Skeletal muscle tissue (tissue), 4 donors: ENCODE data around the gene RPA1. TPM values are rescaled to one million over a fixed set of nuclear protein-coding genes. Genes with fewer than 3 reads are reported as not detected.

Source experiments
- H3K27ac ChIP-seq: one replicate; pipeline ENCODE4 v1.7.0; 2013; ENCODE audit warnings: mild to moderate bottlenecking, low read depth, low read length, inconsistent platforms
- H3K27me3 ChIP-seq, 3 donors: one replicate each; pipeline ENCODE4 v1.7.0; 2013; ENCODE audit warnings: low read length in 3 of 3; ENCODE audit not compliant: control insufficient read depth in 3 of 3, insufficient read depth in 3 of 3
- H3K36me3 ChIP-seq, 3 donors: one replicate each; pipeline ENCODE4 v1.7.0; 2013; ENCODE audit warnings: low read length in 3 of 3; ENCODE audit not compliant: control insufficient read depth in 3 of 3, insufficient read depth in 3 of 3
- H3K4me1 ChIP-seq, 3 donors: one replicate each; pipeline ENCODE4 v1.7.0; 2013; ENCODE audit warnings: low read length in 3 of 3, mild to moderate bottlenecking in 3 of 3; ENCODE audit not compliant: control insufficient read depth in 3 of 3, insufficient read depth in 3 of 3
- H3K4me3 ChIP-seq, 3 donors: one replicate each; pipeline ENCODE4 v1.7.0; 2013; ENCODE audit warnings: low read length in 3 of 3
- H3K9ac ChIP-seq, 3 donors: one replicate each; pipeline ENCODE4 v1.7.0; 2013; ENCODE audit warnings: low read length in 3 of 3, mild to moderate bottlenecking in 3 of 3, moderate library complexity in 2 of 3, low read depth in 1 of 3
- H3K9me3 ChIP-seq, 3 donors: one replicate each; pipeline ENCODE4 v1.7.0; 2013; ENCODE audit warnings: low read length in 3 of 3; ENCODE audit not compliant: control insufficient read depth in 3 of 3
- total RNA-seq: library from RNA; depleted of rRNA; stranded (reverse); fragments of >200 nt; gene quantifications from one replicate; pipeline ENCODE4 v1.2.3, GENCODE V29; 2014
- donor health status: Osteomylitis.

Gene RPA1
- total RNA-seq, 1 donor from 2014 or later = 26.1 TPM

DNA sequence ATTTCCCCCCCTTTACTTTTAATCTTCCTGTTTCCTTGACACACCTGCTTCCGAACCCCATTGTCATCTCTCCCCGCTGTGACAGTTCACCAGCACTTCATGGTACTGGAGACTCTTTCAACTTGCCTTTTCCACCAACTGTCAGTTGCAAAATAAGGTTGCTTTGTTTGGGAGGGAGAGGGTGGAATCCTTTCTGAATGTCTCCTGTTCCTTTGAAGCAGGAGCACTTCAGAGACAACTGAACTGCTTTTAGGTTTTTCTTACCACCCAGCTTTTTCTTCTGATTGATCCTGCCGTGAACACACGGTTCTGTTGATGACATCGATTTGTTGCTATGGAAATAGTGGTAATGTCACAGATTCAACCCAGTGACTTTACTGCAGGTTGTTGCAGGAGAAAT is 42.0 kb downstream of the RPA1 start:
- H3K27ac ChIP-seq = no peak overlapping the region
- H3K4me1 ChIP-seq = peaks cover 8 to 13% (median 12%) of the 10 kb centered on the region in 3 donors
- peaks cover 10 to 29% (median 17%) of the 10 kb centered on the region in 3 donors for H3K36me3 ChIP-seq
- no peaks in the 10 kb centered on the region for H3K27me3 ChIP-seq
- H3K9ac ChIP-seq = no peak overlapping the region
- no peak overlapping the region for H3K4me3 ChIP-seq
- H3K9me3 ChIP-seq = no peaks in the 10 kb centered on the region

DNA sequence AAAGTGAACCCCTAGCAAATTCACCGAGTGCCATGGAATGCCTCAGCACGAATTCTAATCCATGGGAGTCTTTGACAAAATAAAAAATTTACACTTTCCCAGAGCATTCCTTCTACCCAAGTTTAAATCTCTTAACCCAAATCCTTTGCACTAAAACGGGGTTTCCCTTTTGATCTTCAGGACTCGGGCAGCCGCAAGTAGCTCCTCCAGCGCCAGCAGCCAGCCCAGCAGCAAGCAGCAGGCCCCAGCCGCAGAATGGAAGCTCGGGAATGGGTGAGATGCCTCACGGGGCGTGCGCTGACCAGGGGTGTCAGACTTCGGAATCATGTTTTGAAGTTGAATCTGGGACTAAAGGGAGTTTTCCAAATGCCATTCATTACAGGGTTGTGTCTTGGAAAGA is 42.4 kb downstream of the RPA1 start:
- Histone ChIP-seq H3K9me3 (no peaks in the 10 kb centered on the region), H3K4me3 (no peak overlapping the region), H3K9ac (no peak overlapping the region), H3K27me3 (no peaks in the 10 kb centered on the region), H3K36me3 (peaks cover 14 to 32% (median 18%) of the 10 kb centered on the region in 3 donors), H3K27ac (no peak overlapping the region), H3K4me1 (peaks cover 8 to 13% (median 12%) of the 10 kb centered on the region in 3 donors)

DNA sequence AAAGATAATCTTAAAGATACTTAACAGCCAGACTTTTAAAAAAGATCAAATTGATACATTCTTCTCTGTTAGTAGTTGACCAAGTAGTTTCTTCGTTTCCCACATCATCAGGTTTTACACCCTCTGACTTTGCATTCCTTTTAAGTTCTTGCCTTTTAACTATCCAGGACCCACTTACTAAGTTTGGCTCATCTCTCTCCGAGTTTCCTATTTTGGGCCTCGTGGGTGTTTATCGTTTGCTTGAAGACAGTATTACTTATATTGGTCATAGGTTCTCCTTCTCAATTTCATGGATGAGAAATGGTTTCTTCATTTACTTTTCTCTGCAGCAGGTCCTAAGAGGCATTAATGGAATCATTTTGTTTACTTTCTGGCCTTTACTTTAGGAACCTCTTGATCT is 43.2 kb downstream of the RPA1 start:
- Histone ChIP-seq H3K27ac (no peak overlapping the region), H3K4me1 (peaks cover 5 to 12% (median 6%) of the 10 kb centered on the region in 3 donors), H3K9ac (no peak overlapping the region), H3K9me3 (no peaks in the 10 kb centered on the region), H3K27me3 (no peaks in the 10 kb centered on the region), H3K4me3 (no peak overlapping the region), H3K36me3 (peaks cover 18 to 39% (median 24%) of the 10 kb centered on the region in 3 donors)

DNA sequence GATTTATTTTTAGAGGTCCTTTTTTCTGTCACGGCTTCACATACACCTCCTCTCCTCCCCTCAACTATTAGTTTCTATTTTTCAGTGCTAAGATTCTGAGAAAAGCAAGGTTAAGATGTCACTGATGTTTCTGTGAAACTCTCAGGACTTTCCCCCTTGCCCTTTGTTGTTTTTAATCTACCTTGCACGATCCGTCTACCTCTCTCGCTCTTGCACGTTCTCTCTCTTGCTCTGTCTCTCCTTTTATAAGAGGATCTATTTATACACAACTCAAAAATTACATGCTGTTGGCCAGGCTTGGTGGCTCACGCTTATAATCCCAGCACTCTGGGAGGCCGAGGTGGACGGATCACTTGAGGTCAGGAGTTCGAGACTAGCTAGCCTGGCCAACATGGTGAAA is 43.6 kb downstream of the RPA1 start:
- Histone ChIP-seq H3K27ac (no peak overlapping the region), H3K9ac (no peak overlapping the region), H3K27me3 (no peaks in the 10 kb centered on the region), H3K4me1 (peaks cover 2 to 8% (median 3%) of the 10 kb centered on the region in 3 donors), H3K4me3 (no peak overlapping the region), H3K36me3 (peaks cover 20 to 42% (median 25%) of the 10 kb centered on the region in 3 donors), H3K9me3 (no peaks in the 10 kb centered on the region)

DNA sequence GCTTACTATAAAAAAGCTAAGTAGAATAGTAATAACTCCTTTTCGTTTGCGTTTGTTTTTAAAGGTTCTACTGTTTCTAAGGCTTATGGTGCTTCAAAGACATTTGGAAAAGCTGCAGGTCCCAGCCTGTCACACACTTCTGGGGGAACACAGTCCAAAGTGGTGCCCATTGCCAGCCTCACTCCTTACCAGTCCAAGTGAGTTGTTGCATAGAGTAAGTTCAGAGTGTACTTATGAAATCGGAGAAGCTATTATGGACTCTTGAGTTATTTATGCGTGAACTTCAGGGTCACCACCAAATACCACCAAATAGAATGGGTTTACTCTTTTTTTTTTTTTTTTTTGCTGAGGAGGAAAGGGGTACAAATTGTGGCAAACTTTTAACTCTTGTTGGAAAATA is 45.8 kb downstream of the RPA1 start:
- peaks cover 0 to 5% (median 3%) of the 10 kb centered on the region in 3 donors for H3K4me1 ChIP-seq
- H3K9me3 ChIP-seq = no peaks in the 10 kb centered on the region
- H3K27ac ChIP-seq = no peak overlapping the region
- no peak overlapping the region for H3K9ac ChIP-seq
- H3K4me3 ChIP-seq = no peak overlapping the region
- no peaks in the 10 kb centered on the region for H3K27me3 ChIP-seq
- peaks cover 38 to 57% (median 42%) of the 10 kb centered on the region in 3 donors for H3K36me3 ChIP-seq

DNA sequence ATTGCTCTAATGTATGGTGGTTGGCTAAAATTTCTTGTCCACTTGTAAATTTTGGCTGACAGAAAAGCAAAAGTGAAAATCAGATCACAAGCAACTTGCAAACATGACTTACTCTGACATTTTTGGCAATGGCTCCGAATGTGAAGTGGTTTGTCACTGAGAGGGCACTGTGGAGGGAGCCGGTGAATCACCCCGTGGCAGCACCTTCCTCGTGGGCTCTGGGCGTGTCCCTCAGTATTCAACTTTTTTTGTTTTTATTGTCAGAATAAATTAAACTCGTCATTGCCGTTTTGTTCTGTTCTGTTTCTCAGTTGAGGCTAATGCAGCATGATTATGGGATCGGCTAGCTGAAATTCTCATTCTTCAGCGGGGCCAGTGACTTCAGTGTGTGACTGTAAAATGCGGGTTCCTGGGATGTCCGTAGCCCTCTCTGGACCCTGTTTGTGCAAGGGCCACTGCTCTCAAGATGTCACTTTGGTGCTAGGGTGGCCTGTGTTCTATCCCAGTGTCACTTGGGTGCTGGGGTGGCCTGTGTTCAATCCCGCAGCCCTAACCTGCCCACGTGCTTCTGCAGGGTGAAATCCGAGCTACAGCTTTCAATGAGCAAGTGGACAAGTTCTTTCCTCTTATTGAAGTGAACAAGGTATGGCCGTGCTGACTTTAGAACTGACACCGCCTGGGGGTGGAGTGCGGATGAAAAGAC is 48.8 kb downstream of the RPA1 start:
- Histone ChIP-seq H3K36me3 (peaks cover 50 to 70% (median 56%) of the 10 kb centered on the region in 3 donors), H3K4me1 (peaks cover 0 to 3% (median 3%) of the 10 kb centered on the region in 3 donors), H3K9me3 (no peaks in the 10 kb centered on the region), H3K27ac (no peak overlapping the region), H3K9ac (no peak overlapping the region), H3K4me3 (no peak overlapping the region), H3K27me3 (no peaks in the 10 kb centered on the region)

DNA sequence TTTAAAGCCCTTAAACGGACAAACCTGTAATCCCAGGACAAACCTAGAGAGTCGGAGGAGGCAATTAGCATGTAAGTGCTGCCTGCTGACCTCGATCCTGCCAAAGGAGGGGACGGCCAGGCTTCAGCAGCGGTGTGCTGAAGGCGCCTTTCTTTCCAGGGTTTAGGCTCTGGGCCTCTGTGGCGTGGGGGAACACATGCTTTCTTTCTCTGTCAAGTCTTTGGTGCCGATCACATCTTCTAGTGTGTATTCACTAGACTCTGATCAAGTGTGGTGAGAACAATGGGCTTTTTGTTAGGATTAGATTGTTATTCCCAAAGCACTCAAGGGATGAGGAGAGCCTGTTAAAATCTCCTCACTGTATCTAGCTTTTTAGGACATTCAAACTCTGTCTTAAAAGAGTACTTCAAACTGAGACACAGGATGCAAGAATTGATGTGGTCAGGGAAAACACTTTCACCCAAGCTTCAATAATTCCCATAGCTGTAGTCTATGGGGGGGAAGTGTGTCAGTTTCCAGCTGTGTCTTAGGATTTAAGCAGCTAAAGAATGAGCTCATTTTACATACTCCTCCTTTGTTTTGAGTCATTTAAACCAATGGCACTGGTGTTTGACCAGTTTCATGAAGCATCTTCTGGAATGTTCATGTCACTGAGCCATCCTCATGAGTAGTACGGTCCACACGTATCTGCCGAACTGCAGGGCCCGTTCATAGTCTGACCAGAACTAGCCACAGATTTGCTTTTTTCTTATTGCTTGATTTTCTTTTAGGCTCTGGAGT is 51.2 kb downstream of the RPA1 start:
- Histone ChIP-seq H3K4me3 (no peak overlapping the region), H3K9me3 (no peaks in the 10 kb centered on the region), H3K36me3 (peaks cover 66 to 81% (median 69%) of the 10 kb centered on the region in 3 donors), H3K27ac (no peak overlapping the region), H3K4me1 (no peaks in the 10 kb centered on the region), H3K9ac (no peak overlapping the region), H3K27me3 (no peaks in the 10 kb centered on the region)

DNA sequence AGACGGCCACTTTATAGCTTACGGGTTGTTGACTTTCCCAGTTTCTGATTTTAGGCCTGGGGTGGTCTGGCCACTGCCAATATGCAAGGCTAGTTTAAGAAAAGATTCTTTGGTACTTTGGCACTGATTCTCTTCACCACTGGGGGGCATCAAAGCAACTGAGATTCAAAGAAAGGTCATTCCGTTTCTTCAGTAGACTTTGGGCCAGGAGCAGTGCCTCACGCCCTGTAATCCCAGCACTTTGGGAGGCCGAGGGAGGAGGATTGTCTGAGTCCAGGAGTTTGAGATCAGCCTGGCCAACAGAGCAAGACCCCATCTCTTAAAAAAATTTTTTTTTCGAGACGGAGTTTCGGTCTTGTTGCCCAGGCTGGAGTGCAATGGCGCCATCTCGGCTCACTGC is 53.0 kb downstream of the RPA1 start:
- Histone ChIP-seq H3K4me3 (no peak overlapping the region), H3K36me3 (peaks cover 65 to 82% (median 72%) of the 10 kb centered on the region in 3 donors), H3K4me1 (no peaks in the 10 kb centered on the region), H3K9ac (no peak overlapping the region), H3K27me3 (no peaks in the 10 kb centered on the region), H3K27ac (no peak overlapping the region), H3K9me3 (no peaks in the 10 kb centered on the region)

DNA sequence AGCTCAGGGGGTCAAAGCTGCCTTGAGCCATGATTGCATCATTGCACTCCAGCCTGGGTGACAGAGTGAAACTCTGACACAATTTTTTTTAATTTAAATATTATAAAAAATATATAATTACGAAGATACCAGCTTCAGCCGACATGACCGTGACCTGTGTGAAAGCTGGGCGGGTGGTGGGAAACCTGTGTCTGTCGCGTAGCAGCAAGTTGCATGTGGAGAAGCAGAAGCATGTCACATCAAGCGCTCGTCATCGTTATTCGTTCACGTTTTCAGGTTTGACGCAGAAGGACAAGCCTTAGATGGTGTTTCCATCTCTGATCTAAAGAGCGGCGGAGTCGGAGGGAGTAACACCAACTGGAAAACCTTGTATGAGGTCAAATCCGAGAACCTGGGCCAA is 53.7 kb downstream of the RPA1 start:
- Histone ChIP-seq H3K27ac (no peak overlapping the region), H3K9me3 (no peaks in the 10 kb centered on the region), H3K36me3 (peaks cover 68 to 83% (median 75%) of the 10 kb centered on the region in 3 donors), H3K27me3 (no peaks in the 10 kb centered on the region), H3K9ac (no peak overlapping the region), H3K4me3 (no peak overlapping the region), H3K4me1 (no peaks in the 10 kb centered on the region)

DNA sequence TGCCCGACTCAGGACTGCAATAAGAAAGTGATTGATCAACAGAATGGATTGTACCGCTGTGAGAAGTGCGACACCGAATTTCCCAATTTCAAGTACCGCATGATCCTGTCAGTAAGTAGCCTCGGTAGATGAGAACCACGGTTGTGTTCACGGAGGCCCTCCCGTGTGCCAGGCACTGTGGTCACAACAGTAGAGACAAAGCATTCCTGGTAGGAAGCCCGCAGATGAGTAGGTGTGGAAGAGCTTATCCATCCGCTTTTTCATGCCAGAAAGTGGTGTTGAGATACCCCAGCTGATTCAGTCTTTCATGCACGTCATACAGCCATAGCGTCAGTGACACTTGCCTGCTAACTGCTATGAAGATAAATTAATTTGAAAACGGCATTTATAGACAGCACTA is 58.9 kb downstream of the RPA1 start:
- no peak overlapping the region for H3K27ac ChIP-seq
- H3K36me3 ChIP-seq = peaks cover 48 to 69% (median 63%) of the 10 kb centered on the region in 3 donors

More for the DNA sequence above, 58.9 kb downstream of the RPA1 start:
- Histone ChIP-seq H3K9ac (no peak overlapping the region), H3K4me3 (no peak overlapping the region), H3K27me3 (no peaks in the 10 kb centered on the region), H3K4me1 (no peaks in the 10 kb centered on the region), H3K9me3 (no peaks in the 10 kb centered on the region)
